Activated CD8-positive, alpha-beta memory T cell treated with anti-CD3 and anti-CD28 coated beads, Interleukin-2, amount 50 U/mL, for 4 hours (primary cell): Measurements from ENCODE around the gene KRTAP10-3.
"Not testable (repeated sequence)": the region's sequence is repeated elsewhere in the genome, so short reads cannot be mapped to it uniquely, and the experiment has no call there.

ENCODE experiments used
- DNase-seq: peaks from one replicate; pipeline ENCODE4 v3.0.0-alpha.2; 2020

KRTAP10-3 gene

GRCh38 chr21:44569861-44570517 is 11.4 kb upstream of the KRTAP10-3 start:
- no peak for DNase-seq

GRCh38 chr21:44568667-44569556 is 10.3 kb upstream of the KRTAP10-3 start:
- no peak for DNase-seq

- no peak for DNase-seq
Measured at GRCh38 chr21:44568261-44568660, 9.7 kb upstream of the KRTAP10-3 start.

GRCh38 chr21:44567481-44568171 is 9.0 kb upstream of the KRTAP10-3 start:
- DNase-seq, result no peak

- no peak for DNase-seq
Measured at GRCh38 chr21:44566403-44566802, 7.8 kb upstream of the KRTAP10-3 start.

GRCh38 chr21:44564886-44565598 is 6.4 kb upstream of the KRTAP10-3 start:
- DNase-seq, result no peak

GRCh38 chr21:44564099-44564498 is 5.5 kb upstream of the KRTAP10-3 start:
- no peak for DNase-seq

GRCh38 chr21:44558329-44558675 is 293 bp downstream of the KRTAP10-3 start:
- DNase-seq, result not testable (repeated sequence)

GRCh38 chr21:44557491-44558328 is 885 bp downstream of the KRTAP10-3 start:
- no peak for DNase-seq

- no peak for DNase-seq
Measured at GRCh38 chr21:44556879-44557278, 1.7 kb downstream of the KRTAP10-3 start.

- no peak for DNase-seq
Measured at GRCh38 chr21:44555200-44555875, 3.3 kb downstream of the KRTAP10-3 start.

- peak; percentile 10 for DNase-seq
Measured at GRCh38 chr21:44552681-44553080, 5.9 kb downstream of the KRTAP10-3 start.

- no peak for DNase-seq
Measured at GRCh38 chr21:44552136-44552535, 6.5 kb downstream of the KRTAP10-3 start.

GRCh38 chr21:44551340-44551961 is 7.1 kb downstream of the KRTAP10-3 start, which contains the start of gene KRTAP10-2:
TSS of gene KRTAP10-2 (minus strand) at chr21:44551505. CDS start at chr21:44551458, 47 bp downstream.
- DNase-seq, result no peak

GRCh38 chr21:44550807-44551206 is 7.8 kb downstream of the KRTAP10-3 start:
- peak; percentile 6 for DNase-seq

- DNase-seq, result peak; percentile 10
Measured at GRCh38 chr21:44550285-44550684, 8.3 kb downstream of the KRTAP10-3 start.

- DNase-seq, result peak; percentile 4
Measured at GRCh38 chr21:44549525-44550211, 8.9 kb downstream of the KRTAP10-3 start.

- no peak for DNase-seq
Measured at GRCh38 chr21:44548922-44549321, 9.7 kb downstream of the KRTAP10-3 start.

GRCh38 chr21:44548381-44548780 is 10.2 kb downstream of the KRTAP10-3 start:
- DNase-seq, result no peak

- DNase-seq, result no peak
Measured at GRCh38 chr21:44547656-44548331, 10.8 kb downstream of the KRTAP10-3 start.
